ENCODE results near the gene GALNT7.
"Not testable (repeated sequence)": the region's sequence is repeated elsewhere in the genome, so short reads cannot be mapped to it uniquely, and the experiment has no call there.

GALNT7 gene

DNA sequence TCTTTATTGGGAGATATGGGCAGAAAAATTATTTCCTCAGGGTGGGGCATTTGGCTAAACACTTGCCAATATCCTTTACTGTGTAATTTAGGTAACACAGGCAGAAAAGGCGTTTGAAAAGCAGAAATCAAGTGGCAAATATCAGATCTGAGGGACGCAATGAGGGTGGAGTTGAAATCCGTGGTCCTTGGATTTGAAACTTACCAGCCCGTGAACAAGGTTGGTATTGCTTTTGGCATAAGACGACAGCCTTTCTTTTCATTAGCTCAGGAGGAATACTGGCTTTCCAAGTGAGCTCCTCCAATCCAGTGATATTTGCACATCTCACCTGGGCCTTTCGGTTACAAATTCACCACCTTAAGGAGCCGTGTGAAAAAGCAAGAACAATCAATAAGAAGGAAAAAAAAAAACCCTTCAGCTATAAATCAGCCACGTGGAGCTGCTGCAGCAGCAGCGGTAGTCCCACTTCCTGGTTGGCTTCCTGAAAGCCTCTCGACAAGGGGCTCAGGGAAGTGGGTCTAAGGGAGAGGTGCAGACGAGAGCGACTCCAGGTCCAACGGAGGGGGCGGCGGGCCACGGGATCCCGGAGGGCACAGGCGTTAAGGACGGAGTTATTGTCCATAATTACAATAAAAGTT, 734 bp upstream of the GALNT7 start:
- DNase-seq, result no peak

GRCh38 chr4:173169178-173169427, 492 bp downstream of the GALNT7 start:
- no peak for DNase-seq

GRCh38 chr4:173169428-173170181, 994 bp downstream of the GALNT7 start:
- DNase-seq, result no peak

DNA sequence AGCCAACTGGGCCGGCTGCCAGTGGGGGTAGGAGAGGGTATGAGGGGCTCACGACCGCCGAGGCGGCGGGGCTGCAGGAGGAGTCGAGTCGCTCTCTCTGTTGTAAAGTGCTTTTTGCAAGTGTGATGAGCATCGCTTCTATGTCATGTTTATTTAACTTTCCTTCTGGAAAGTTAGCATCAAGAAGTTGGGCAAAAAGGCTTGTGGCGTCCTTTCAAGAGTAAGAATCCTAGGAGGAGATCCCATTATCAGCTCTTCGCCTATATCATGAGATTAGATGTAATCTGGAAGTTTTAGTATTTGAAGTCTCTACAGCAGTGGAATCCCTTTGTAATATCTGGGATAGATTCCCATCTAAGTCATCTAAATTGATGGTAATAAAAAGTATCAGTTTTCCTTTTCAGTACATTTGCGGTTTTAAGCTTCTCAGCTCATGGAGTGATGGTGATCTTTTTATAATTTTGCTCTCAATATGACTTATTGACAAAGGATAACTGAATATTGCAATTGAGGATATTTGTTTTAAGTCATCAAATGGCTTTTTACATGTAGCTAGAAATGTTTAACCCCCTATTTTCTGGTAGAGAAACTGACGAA, 1.7 kb downstream of the GALNT7 start:
- DNase-seq, result no peak

- no peak for DNase-seq
These were observed 2.5 kb downstream of the GALNT7 start for GRCh38 chr4:173171098-173171497.

DNA sequence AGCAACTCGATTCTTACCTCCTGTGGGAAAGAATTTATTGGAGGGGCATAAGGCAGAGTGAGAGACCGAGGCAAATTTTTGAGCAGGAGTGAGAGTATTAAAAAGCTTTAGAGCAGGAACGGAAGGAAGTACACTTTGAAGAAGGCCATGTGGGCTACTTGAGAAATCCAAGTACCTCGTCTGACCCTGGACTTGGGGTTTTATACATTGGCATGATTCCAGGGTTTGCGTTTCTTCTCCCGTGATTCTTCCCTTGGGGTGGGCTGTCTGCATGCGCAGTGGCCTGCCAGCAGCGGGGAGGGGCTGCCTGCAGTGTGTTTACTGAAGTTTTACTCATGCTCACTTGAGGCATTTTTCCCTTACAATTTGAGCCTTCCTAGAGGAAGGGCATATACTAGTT, 3.4 kb downstream of the GALNT7 start:
- no peak for DNase-seq

DNA sequence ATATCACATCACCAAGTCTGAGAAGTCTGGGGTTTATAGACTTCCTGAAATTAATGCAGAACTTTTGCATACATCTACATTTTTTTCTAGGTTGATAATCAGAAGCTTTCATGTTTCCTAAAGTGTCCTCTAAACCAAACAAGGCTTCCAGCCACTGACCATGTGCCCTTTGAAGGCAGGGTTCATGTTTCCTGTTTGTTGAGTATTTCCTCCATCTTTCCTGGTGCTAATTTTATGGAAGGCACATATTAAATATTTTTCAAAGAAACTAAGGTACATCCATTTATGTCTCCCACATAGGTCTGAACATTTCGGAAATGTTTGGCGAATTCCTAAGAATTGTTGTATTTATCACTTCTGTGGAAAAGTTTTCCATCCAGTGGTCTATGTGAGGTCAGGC, 5.6 kb downstream of the GALNT7 start:
- DNase-seq, result no peak

- DNase-seq, result no peak
These were observed 6.0 kb downstream of the GALNT7 start for GRCh38 chr4:173174594-173175012.

DNA sequence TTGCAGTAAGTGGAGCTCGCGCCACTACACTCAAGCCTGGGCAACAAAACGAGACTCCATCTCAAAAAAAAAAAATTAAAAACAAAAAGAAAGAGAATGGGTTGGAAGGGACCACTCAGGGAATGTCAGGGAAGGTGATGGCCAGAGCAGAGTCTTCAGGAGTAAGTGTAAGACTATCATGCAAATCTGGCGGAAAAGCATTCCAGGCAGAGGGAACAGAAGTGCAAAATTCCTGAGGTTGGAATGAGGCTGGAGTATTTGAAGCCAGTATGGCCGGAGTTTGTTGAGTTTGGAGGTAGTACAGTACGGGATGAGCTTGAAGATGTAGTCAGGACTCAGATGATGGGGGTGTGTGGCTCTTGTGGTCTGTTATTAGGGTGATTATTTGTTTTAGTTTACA, 7.4 kb downstream of the GALNT7 start:
- no peak for DNase-seq

GRCh38 chr4:173177232-173177631, 8.6 kb downstream of the GALNT7 start:
- peak in 1 of 2 experiments; percentile 32 for DNase-seq

- DNase-seq, result no peak
These were observed 9.5 kb downstream of the GALNT7 start for GRCh38 chr4:173178144-173178543.

DNA sequence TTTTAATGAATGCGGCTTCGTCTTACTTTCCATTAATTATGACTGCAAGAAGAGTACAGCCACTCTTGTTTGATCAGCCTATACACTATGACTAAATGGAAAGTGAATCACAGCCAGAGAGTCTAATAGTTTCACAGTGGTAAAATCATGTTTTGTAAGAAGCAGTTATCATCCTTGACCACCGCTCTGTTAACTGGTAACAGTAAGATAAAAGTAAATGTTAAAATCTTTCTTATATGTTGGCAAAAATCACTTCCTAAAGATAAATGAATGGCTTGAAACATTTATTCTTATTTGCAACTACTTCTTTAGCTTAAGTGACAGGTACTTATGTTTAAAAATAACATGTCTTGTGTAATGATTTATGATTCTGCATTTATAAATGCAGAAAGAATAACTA, 13.2 kb downstream of the GALNT7 start:
- DNase-seq, result no peak

- DNase-seq, result peak in 1 of 2 experiments; percentile 11
These were observed 13.8 kb downstream of the GALNT7 start for GRCh38 chr4:173182403-173182802.

DNA sequence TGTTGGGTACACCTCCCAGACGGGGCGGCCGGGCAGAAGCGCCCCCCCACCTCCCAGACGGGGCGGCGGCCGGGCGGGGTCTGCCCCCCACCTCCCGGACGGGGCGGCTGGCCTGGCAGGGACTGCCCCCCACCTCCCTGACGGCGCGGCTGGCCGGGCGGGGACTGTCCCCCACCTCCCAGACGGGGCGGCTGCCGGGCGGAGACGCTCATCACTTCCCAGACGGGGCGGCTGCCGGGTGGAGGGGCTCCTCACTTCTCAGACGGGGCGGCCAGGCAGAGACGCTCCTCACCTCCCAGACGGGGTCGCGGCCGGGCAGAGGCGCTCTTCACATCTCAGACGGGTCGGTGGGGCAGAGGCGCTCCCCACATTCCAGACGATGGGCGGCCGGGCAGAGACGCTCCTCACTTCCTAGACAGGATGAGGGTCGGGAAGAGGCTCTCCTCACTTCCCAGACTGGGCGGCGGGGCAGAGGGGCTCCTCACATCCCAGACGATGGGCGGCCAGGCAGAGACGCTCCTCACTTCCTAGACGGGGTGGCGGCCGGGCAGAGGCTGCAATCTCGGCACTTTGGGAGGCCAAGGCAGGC, 15.1 kb downstream of the GALNT7 start:
- not testable (repeated sequence) for DNase-seq

DNA sequence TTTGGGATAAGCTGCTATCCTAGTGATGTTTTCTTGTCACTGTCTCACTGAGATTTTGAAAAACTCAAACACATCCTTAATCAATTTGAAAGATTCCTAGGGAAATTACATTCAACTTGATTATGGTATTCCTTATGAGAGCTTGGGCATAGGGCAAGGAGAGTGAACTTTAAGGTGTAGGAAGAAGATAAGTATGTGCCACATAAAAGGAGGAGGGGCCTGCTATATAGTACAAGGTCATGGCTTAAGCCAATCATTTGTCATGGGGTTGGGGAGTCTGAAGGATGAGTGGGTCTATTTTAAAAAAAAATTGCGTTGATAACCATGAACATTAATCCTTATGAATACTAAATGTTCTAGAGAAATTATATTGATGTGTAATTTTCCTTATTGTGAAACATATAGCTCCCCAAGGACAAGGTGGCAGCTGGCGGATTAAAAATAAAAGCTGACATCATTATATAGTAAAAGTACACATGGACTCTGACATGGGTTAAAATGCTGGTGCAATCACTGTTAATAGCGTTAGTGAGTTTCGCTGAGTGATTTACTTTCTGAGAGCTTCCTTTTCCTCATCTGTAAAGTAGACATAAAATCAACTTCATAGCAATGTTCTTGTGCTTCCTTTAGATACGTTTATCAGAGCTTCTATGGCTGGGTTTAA, 17.4 kb downstream of the GALNT7 start:
- no peak for DNase-seq

DNA sequence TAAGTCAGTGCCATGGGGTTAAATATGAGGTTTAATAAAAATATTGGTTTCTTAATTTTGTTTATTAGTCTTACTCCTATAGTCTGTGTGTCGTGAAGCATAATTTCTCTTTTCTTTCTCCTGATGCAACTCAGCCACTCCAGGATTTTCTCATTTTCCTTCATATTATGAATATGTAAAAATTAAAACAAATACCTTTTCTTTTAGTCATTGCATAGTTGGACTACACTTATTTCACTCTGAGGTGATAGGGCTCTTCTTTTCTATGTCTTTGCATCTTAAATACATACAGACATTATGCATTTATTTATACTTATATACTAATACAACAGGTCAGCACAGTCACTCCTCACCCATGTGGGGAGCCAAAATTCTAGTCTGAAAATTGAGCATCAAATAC, 19.1 kb downstream of the GALNT7 start:
- DNase-seq, result no peak

- no peak for DNase-seq
These were observed 20.0 kb downstream of the GALNT7 start for GRCh38 chr4:173188648-173189047.

DNA sequence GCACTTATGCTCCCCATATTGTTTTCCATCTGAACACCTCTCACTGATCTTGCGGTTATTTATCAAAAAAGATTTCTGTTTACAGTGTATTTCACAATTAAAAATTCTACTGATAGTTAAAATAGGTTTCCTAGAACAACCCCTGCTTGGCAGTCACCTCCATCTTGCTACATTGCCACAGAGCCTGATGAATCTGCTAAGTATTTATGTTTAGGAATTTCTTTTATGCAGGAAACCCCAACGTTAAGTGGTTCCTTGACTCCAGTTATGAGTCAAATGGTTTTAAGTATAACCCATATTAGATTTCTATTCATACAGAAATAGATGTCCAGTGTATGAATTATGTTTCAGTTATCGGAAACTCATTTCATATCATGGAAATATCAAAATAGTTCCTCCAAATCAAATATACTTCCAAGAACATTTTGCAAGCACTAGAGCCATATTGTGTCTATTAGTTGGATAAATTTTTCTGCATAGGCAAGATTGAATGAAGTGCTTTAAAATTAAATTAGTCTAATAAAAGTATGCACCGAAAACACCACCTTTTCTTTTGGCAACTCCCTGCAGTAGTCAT, 20.6 kb downstream of the GALNT7 start:
- no peak for DNase-seq

GRCh38 chr4:173191623-173192041, 23.0 kb downstream of the GALNT7 start:
- DNase-seq, result no peak

DNA sequence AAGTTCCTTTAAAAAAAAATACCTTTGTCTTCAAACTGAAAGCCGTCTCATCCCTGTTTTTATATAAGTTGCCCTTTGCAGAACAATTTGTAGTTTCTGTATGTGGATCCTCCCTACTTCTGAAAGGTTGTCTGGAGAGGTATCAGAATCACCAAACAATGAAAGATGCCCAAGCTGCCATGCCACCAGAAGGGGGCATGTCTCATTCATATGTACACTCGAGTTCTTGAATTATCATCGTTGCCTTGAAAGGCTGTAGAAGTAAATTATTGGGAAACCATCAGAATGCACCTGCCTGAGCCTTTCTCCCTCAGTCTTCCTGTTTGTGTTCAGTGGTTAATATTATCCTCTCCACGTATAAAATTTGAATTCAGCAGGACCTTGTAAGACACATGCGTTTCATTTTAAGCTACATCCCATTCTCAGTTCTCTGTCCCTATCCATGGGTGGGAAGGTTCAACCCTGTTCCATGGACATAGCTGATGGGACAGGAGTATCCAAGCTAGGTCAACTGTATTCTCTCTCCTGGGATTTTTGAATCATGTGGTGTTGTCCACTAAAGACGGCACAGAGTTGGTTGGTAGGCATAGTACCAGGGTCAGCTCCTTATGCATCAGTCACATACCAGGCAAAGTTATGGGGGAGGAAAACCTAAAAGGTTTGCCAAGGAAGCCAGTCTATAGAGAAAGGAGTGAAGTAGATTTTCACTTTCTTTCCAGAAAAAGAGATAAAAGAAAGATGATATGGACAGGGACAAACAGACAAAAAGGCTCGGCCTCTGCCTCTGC, 24.0 kb downstream of the GALNT7 start:
- no peak for DNase-seq

- DNase-seq, result no peak
These were observed 25.5 kb downstream of the GALNT7 start for GRCh38 chr4:173194157-173194556.

GRCh38 chr4:173195109-173195508, 26.5 kb downstream of the GALNT7 start:
- DNase-seq, result no peak
